Bronchial epithelial cell (primary cell): ENCODE data around the gene PTPRD. TPM values are rescaled to one million over a fixed set of nuclear protein-coding genes. Genes with fewer than 3 reads are reported as not detected.

Experiments
- DNase-seq: peaks from one replicate; pipeline ENCODE4 v3.0.0-alpha.2; 2010; ENCODE audit warnings: low read depth
- FAIRE-seq: peaks from 2 replicates; lab custom pipeline; 2011; peaks lifted over from hg19 to GRCh38; lab: Jason Lieb, UNC
- H3K27me3 ChIP-seq: 2 replicates; pipeline ENCODE4 v1.5.1; 2011; ENCODE audit warnings: low read length; ENCODE audit not compliant: control insufficient read depth, insufficient read depth
- H3K36me3 ChIP-seq: 2 replicates; pipeline ENCODE4 v1.5.1; 2011; ENCODE audit warnings: low read length; ENCODE audit not compliant: control insufficient read depth, insufficient read depth
- H3K4me3 ChIP-seq: 2 replicates; pipeline ENCODE4 v1.5.1; 2011; ENCODE audit warnings: mild to moderate bottlenecking, low read depth, low read length, control low read depth
- total RNA-seq: library from RNA; depleted of rRNA; stranded (reverse); fragments of >200 nt; gene quantifications from 2 replicates; pipeline ENCODE4 v1.2.1, GENCODE V29; 2014
- TF ChIP-seq, protein P1 (sequence below): IDR thresholded peaks from 2 replicates; pipeline ENCODE4 v1.5.1; 2011; ENCODE audit warnings: mild to moderate bottlenecking, moderate library complexity, low read length, control low read depth, inconsistent platforms; ENCODE audit not compliant: insufficient read depth, severe bottlenecking

Gene PTPRD
- total RNA-seq, 1 donor from 2014 or later, result 2.9 TPM

DNA sequence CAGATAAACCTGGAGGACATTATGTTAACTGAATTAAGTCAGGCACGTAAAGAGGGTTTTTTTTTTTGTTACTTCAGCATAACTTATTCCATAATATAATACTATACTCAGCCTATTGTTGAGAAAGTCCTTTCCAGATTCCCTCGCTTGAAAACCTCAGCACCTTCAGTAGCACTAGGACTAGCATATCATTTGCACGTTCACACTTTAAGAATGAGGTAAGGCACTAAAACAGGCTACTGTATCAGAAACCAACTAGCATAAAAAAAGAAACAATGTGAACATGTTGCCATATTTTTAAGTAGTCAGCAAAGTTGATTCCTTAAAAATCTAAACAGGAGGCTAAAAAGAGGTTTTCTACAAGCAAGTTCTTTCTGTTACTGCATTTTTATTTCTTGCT, 504.0 kb downstream of the PTPRD start:
- no peak overlapping the region for H3K4me3 ChIP-seq
- H3K27me3 ChIP-seq, result no peaks in the 10 kb centered on the region
- no peak for DNase-seq
- TF ChIP-seq, protein P1, sequence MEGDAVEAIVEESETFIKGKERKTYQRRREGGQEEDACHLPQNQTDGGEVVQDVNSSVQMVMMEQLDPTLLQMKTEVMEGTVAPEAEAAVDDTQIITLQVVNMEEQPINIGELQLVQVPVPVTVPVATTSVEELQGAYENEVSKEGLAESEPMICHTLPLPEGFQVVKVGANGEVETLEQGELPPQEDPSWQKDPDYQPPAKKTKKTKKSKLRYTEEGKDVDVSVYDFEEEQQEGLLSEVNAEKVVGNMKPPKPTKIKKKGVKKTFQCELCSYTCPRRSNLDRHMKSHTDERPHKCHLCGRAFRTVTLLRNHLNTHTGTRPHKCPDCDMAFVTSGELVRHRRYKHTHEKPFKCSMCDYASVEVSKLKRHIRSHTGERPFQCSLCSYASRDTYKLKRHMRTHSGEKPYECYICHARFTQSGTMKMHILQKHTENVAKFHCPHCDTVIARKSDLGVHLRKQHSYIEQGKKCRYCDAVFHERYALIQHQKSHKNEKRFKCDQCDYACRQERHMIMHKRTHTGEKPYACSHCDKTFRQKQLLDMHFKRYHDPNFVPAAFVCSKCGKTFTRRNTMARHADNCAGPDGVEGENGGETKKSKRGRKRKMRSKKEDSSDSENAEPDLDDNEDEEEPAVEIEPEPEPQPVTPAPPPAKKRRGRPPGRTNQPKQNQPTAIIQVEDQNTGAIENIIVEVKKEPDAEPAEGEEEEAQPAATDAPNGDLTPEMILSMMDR, result no peak
- FAIRE-seq, result no peak
- H3K36me3 ChIP-seq, result no peaks in the 10 kb centered on the region

DNA sequence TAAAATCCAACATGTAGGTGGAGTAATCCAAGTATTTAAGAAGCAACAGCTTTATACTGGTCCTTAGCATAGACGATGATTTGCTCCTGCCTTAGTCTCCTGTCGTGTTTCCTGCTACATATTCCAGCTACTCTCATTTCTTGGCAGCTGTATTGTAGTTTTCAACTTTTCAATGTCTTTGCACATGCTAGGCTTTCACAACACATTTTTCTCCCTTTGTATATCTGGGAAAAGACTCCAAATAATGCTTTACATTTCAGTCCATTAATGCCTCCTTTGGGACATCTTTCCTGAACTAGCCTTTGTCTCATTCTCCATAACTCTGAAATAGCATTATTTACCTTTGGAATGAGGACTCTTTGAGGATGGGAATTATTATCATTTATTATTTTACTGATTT, 508.0 kb downstream of the PTPRD start:
- no peak overlapping the region for H3K4me3 ChIP-seq
- FAIRE-seq (no peak), DNase-seq (no peak)
- TF ChIP-seq, protein P1, result no peak
- no peaks in the 10 kb centered on the region for H3K27me3 ChIP-seq
- no peaks in the 10 kb centered on the region for H3K36me3 ChIP-seq

DNA sequence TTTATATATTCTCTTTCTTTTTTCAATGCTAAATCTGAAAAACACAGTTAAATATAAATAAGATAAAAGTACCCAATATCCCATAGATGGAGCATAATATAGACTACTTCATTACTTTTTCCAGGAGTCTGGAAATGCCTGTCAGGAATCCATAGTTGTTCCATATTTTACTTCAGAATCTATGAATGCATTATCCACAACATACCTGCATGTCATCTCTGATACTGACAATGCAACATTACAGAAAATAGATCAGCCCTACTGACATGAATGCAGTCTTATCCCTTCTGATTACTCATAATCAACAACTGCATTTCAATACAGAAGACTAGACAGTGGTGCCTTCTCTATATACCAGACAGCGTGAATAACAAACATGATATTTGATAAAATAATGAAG, 517.6 kb downstream of the PTPRD start:
- FAIRE-seq, result no peak
- Histone ChIP-seq H3K36me3 (no peaks in the 10 kb centered on the region), H3K4me3 (no peak overlapping the region), H3K27me3 (no peaks in the 10 kb centered on the region)
- TF ChIP-seq, protein P1, result no peak
- DNase-seq, result no peak

DNA sequence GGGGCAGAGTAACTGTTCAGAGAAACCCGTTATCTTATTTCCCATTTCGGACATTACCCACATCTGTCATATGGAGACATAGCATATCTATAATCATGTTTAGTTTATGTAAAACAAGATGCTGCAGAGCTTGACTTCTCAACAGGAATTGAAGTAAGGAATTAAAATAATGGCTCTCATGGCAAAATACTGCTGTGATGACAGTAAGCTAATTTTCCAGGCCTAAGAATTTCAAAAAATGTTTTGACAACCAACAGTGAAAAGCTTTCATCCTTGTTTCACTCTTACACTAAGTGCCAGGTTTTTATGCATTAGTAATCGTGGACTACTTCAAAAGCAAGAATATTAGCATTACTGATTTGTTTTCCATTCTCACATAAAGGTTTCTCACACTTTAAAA, 518.2 kb downstream of the PTPRD start:
- no peak for DNase-seq
- Histone ChIP-seq H3K4me3 (no peak overlapping the region), H3K27me3 (no peaks in the 10 kb centered on the region), H3K36me3 (no peaks in the 10 kb centered on the region)
- FAIRE-seq, result no peak
- TF ChIP-seq, protein P1, result no peak

DNA sequence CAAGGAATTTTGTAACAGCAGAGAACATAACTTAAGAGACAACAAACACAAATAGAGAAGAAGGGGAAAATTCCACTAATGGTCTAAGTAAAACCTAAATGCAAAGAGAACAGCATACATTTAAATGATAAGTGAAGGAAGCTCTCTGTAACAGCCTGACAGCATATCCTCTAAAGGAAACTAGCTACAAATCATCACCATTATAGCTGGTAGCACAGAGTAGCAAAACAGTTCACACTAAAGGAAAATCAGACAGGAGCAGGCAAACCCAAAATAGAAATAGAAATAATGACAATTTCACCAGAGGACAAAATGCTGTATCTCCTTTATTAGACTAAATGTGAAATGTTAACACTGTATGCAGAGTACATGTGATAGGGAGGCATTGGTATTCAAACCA, 532.8 kb downstream of the PTPRD start:
- no peak overlapping the region for H3K4me3 ChIP-seq
- TF ChIP-seq, protein P1, result no peak
- H3K36me3 ChIP-seq, result no peaks in the 10 kb centered on the region
- H3K27me3 ChIP-seq, result no peaks in the 10 kb centered on the region
- DNase-seq (no peak), FAIRE-seq (no peak)

DNA sequence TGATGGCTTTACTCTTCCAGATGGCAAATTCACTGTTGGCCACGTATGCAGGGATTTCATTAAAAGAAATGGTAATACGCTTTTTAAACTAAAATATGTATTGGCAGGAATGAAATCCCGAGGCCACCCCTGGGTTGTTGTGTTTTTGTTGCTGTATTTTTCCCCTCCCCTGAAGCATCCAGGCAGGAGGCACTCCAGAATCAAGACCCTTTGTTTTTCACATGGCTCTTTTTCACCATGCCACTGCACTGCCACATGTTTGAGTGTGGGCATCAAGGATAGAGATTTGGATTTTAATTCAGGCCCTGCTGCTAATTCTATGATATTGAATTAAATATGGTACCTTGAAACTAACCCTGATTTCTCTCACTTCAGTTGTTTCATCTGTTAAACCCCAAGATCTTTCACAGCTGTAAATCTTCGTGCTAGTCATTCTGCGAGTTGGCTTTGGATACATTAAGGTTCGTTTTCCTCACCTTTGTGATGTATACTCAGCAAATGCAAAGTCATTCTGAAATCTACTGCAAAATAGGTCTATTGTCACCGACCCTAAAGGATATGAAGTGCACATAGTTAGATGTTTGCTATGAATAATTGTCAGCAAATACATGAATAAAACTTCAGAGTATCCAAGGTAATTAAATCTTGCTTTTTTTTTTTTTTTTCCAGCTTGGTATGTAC, 533.4 kb downstream of the PTPRD start:
- Histone ChIP-seq H3K27me3 (no peaks in the 10 kb centered on the region), H3K36me3 (no peaks in the 10 kb centered on the region), H3K4me3 (no peak overlapping the region)
- FAIRE-seq, result no peak
- no peak for DNase-seq
- TF ChIP-seq, protein P1, result no peak
